ENCODE data around the gene FSCN2.
"Not testable (repeated sequence)": the region's sequence is repeated elsewhere in the genome, so short reads cannot be mapped to it uniquely, and the experiment has no call there.

The FSCN2 gene

GRCh38 chr17:81528651-81529436 lies 667 bp downstream of the FSCN2 start:
- FAIRE-seq, result no peak

GRCh38 chr17:81529437-81529803 lies 1.2 kb downstream of the FSCN2 start:
- FAIRE-seq, result no peak

- not testable (repeated sequence) for FAIRE-seq
These were observed 2.8 kb downstream of the FSCN2 start for GRCh38 chr17:81531013-81531412.

- not testable (repeated sequence) for FAIRE-seq
These were observed 3.8 kb downstream of the FSCN2 start for GRCh38 chr17:81531998-81532404.

GRCh38 chr17:81532490-81533287 lies 4.5 kb downstream of the FSCN2 start:
- FAIRE-seq, result no peak

- FAIRE-seq, result no peak
These were observed 5.4 kb downstream of the FSCN2 start for GRCh38 chr17:81533339-81534141.

- FAIRE-seq, result no peak
These were observed 6.2 kb downstream of the FSCN2 start for GRCh38 chr17:81534157-81535006.

- FAIRE-seq, result no peak
These were observed 6.8 kb downstream of the FSCN2 start for GRCh38 chr17:81535007-81535328.

- no peak for FAIRE-seq
These were observed 7.5 kb downstream of the FSCN2 start for GRCh38 chr17:81535480-81536298.

- FAIRE-seq, result no peak
These were observed 8.4 kb downstream of the FSCN2 start for GRCh38 chr17:81536299-81537290.

GRCh38 chr17:81537343-81537855 lies 9.2 kb downstream of the FSCN2 start:
- FAIRE-seq, result no peak

GRCh38 chr17:81537856-81538555 lies 9.8 kb downstream of the FSCN2 start:
- no peak for FAIRE-seq

- no peak for FAIRE-seq
These were observed 10.7 kb downstream of the FSCN2 start for GRCh38 chr17:81538651-81539570.

GRCh38 chr17:81539571-81539900 lies 11.4 kb downstream of the FSCN2 start:
- no peak for FAIRE-seq

GRCh38 chr17:81539961-81540675 lies 11.9 kb downstream of the FSCN2 start:
- no peak for FAIRE-seq

- no peak for FAIRE-seq
These were observed 12.5 kb downstream of the FSCN2 start for GRCh38 chr17:81540676-81541027.

GRCh38 chr17:81541123-81541522 lies 12.9 kb downstream of the FSCN2 start:
- no peak for FAIRE-seq
